ENCODE measurements around the gene COL21A1. TPM values are rescaled to one million over a fixed set of nuclear protein-coding genes. Genes with fewer than 3 reads are reported as not detected.

Gene COL21A1
- total RNA-seq, 1 experiment from 2014 or later, result 1.8 TPM

GRCh38 chr6:56073761-56074160 lies 173.6 kb downstream of the COL21A1 start:
- Histone ChIP-seq H2BK15ac (ENCODE audit: low read depth, low read length) (no peak overlapping the region), H2BK20ac (ENCODE audit: low read depth, low read length, poor library complexity, severe bottlenecking) (no peak overlapping the region), H3K4me1 (ENCODE audit: insufficient read depth, low read length) (no peaks in the 10 kb centered on the region), H2BK12ac (ENCODE audit: insufficient read length, low read depth, low read length) (no peak overlapping the region), H3K23ac (ENCODE audit: insufficient read length, low read depth, low read length) (no peak overlapping the region), H3K27me3 (ENCODE audit: insufficient read depth, low read length) (no peaks in the 10 kb centered on the region), H3K79me2 (ENCODE audit: insufficient read depth, low read length) (no peaks in the 10 kb centered on the region), H3K18ac (ENCODE audit: insufficient read length, low read depth, low read length) (no peak overlapping the region), H3T11ph (ENCODE audit: low read length) (no peak overlapping the region), H3K9me3 (ENCODE audit: control insufficient read depth, low read depth, low read length) (no peaks in the 10 kb centered on the region), H3K79me1 (ENCODE audit: insufficient read depth, low read depth, low read length, poor library complexity, severe bottlenecking) (no peaks in the 10 kb centered on the region), H4K5ac (ENCODE audit: insufficient read length, low read depth, low read length) (no peak overlapping the region), H2AFZ (ENCODE audit: low read length) (no peak overlapping the region), H3K9ac (ENCODE audit: extremely low read depth, insufficient read length, low read length) (no peak overlapping the region), H3K4ac (ENCODE audit: low read depth, low read length) (no peak overlapping the region), H3K4me2 (ENCODE audit: insufficient read depth, insufficient read length, low read length) (no peak overlapping the region), H3K23me2 (ENCODE audit: insufficient read length, low read depth, low read length, poor library complexity, severe bottlenecking) (no peaks in the 10 kb centered on the region), H4K91ac (ENCODE audit: insufficient read length, low read depth, low read length) (no peak overlapping the region), H2AK5ac (ENCODE audit: insufficient read length, low read length) (no peak overlapping the region), H3K56ac (ENCODE audit: insufficient read length, low read depth, low read length) (no peak overlapping the region), H2BK120ac (ENCODE audit: low read depth, low read length, poor library complexity, severe bottlenecking) (no peak overlapping the region), H4K8ac (replicated peaks; ENCODE audit: insufficient read length, low read depth, low read length) (no peak overlapping the region), H3K27ac (ENCODE audit: insufficient read length, low read depth, low read length) (no peak overlapping the region), H4K20me1 (ENCODE audit: control insufficient read depth, insufficient read depth, insufficient read length) (no peaks in the 10 kb centered on the region), H3K14ac (ENCODE audit: insufficient read depth, low read length) (no peak overlapping the region), H2BK5ac (ENCODE audit: insufficient read length, low read length) (no peak overlapping the region)
- no peaks in the 10 kb centered on the region for H3K27me3 Mint-ChIP-seq (ENCODE audit: low read depth)
- H3K36me3 Mint-ChIP-seq (ENCODE audit: insufficient read depth in 1 of 3, low read depth in 3 of 3), result peaks cover 4 to 16% (median 11%) of the 10 kb centered on the region in 3 experiments; a peak in 5 of 7 replicates
- H3K27ac Mint-ChIP-seq, result no peak overlapping the region
- no peak for TF ChIP-seq CTCF (conservative IDR thresholded peaks at IDR 0.05)
- peaks cover 4 to 13% of the 10 kb centered on the region in 2 experiments; a peak in 3 of 5 replicates for H3K9me3 Mint-ChIP-seq
- H3K4me3 Mint-ChIP-seq, result no peak overlapping the region
- DNase-seq, result no peak
- peaks cover 4% of the 10 kb centered on the region in 2 experiments; a peak in 2 of 4 replicates for H3K4me1 Mint-ChIP-seq
